H1 (cell line): ENCODE results near the gene RNF111. TPM values are rescaled to one million over a fixed set of nuclear protein-coding genes. Genes with fewer than 3 reads are reported as not detected.

ENCODE experiments used
- CTCF ChIA-PET: fragments of 300-600 bp; sonication (Branson Sonifier 250); formaldehyde crosslinking; loops from one replicate; lab custom pipeline; 2021; ENCODE audit not compliant: partially characterized antibody; lab: Charles Lee
- POLR2A ChIA-PET: fragments of 300-600 bp; sonication (Branson Sonifier 250); formaldehyde crosslinking; loops from one replicate; lab custom pipeline; 2021; ENCODE audit warnings: inconsistent platforms; ENCODE audit not compliant: partially characterized antibody; lab: Charles Lee
- DNase-seq, 2 experiments: peaks; one replicate each; pipeline versions ENCODE4 v3.0.0 to v3.0.0-alpha.2; 2010 to 2022; ENCODE audit warnings: low spot score in 2 of 2, low read depth in 1 of 2, mixed read lengths in 1 of 2
- FAIRE-seq: peaks from 2 replicates; lab custom pipeline; 2011; peaks lifted over from hg19 to GRCh38; lab: Jason Lieb, UNC
- H2AFZ ChIP-seq: 2 replicates; pipeline ENCODE4 v1.8.1; 2012; ENCODE audit warnings: low read length, inconsistent platforms
- H2AK5ac ChIP-seq: 2 replicates; pipeline ENCODE4 v1.6.1; 2013; ENCODE audit warnings: low read depth, low read length
- H2BK120ac ChIP-seq: replicated peaks from 2 replicates; pipeline ENCODE3; 2013; ENCODE audit warnings: low read depth, low read length, inconsistent platforms
- H2BK12ac ChIP-seq: 2 replicates; pipeline ENCODE4 v1.6.1; 2013; ENCODE audit warnings: low read depth, low read length
- H2BK15ac ChIP-seq: 2 replicates; pipeline ENCODE4 v1.6.1; 2013; ENCODE audit warnings: low read length
- H2BK20ac ChIP-seq: 2 replicates; pipeline ENCODE4 v1.6.1; 2013; ENCODE audit warnings: low read length
- H2BK5ac ChIP-seq: 2 replicates; pipeline ENCODE4 v1.6.1; 2013; ENCODE audit warnings: low read depth, low read length
- H3K14ac ChIP-seq: 2 replicates; pipeline ENCODE4 v1.6.1; 2013; ENCODE audit warnings: inconsistent platforms; ENCODE audit not compliant: insufficient read length
- H3K18ac ChIP-seq: 2 replicates; pipeline ENCODE4 v1.6.1; 2013; ENCODE audit warnings: low read length; ENCODE audit errors: extremely low read depth
- H3K23ac ChIP-seq: 2 replicates; pipeline ENCODE4 v1.6.1; 2013; ENCODE audit warnings: inconsistent platforms; ENCODE audit not compliant: insufficient read length
- H3K23me2 ChIP-seq: 2 replicates; pipeline ENCODE4 v1.6.1; 2013; ENCODE audit warnings: low read depth, low read length
- H3K27ac ChIP-seq: 2 replicates; pipeline ENCODE4 v1.6.1; 2011; ENCODE audit warnings: low read depth, low read length, inconsistent platforms
- H3K27me3 ChIP-seq, 4 experiments: replicated peaks in 1 of 4; 1 replicate in 1 of 4; 2 replicates in 3 of 4; pipeline versions ENCODE4 v1.6.1 to v1.8.1; 2011 to 2013; ENCODE audit warnings: low read length in 3 of 4, mild to moderate bottlenecking in 3 of 4, inconsistent platforms in 2 of 4, mixed read lengths in 2 of 4, moderate library complexity in 1 of 4; ENCODE audit not compliant: control insufficient read depth in 3 of 4, insufficient read depth in 3 of 4; ENCODE audit errors: extremely low read depth in 1 of 4
- H3K36me3 ChIP-seq, 4 experiments: 2 replicates each; pipeline versions ENCODE4 v1.6.1 to v1.8.1; 2011 to 2013; ENCODE audit warnings: mild to moderate bottlenecking in 4 of 4, low read length in 3 of 4, moderate library complexity in 2 of 4, control low read depth in 1 of 4, inconsistent platforms in 1 of 4; ENCODE audit not compliant: insufficient read depth in 4 of 4, control insufficient read depth in 2 of 4
- H3K4ac ChIP-seq: replicated peaks from 2 replicates; pipeline ENCODE3; 2013; ENCODE audit warnings: low read length, low read depth, mixed read lengths, inconsistent platforms; ENCODE audit not compliant: insufficient read length
- H3K4me1 ChIP-seq, 4 experiments: replicated peaks in 1 of 4; 1 replicate in 1 of 4; 2 replicates in 3 of 4; pipeline versions ENCODE4 v1.6.1 to v1.8.1; 2011 to 2013; ENCODE audit warnings: low read length in 3 of 4, inconsistent platforms in 2 of 4, mixed read lengths in 1 of 4; ENCODE audit not compliant: insufficient read depth in 4 of 4, control insufficient read depth in 3 of 4
- H3K4me2 ChIP-seq, 2 experiments: 2 replicates each; pipeline versions ENCODE4 v1.6.1 to v1.8.1; 2011 to 2013; ENCODE audit warnings: low read depth in 2 of 2, low read length in 2 of 2, control low read depth in 1 of 2, inconsistent platforms in 1 of 2, mild to moderate bottlenecking in 1 of 2; ENCODE audit not compliant: insufficient read depth in 1 of 2
- H3K4me3 ChIP-seq, 4 experiments: fragments of 200-600, 300-600 bp in 1 of 4; sonication (generic), shearing (Covaris generic), sonication (Bioruptor Twin) in 1 of 4; 2 replicates each; pipeline versions ENCODE4 v1.5.1 to v1.8.1; 2011 to 2016; ENCODE audit warnings: low read length in 4 of 4, low read depth in 3 of 4, control low read depth in 2 of 4, inconsistent platforms in 2 of 4, mild to moderate bottlenecking in 2 of 4, mixed read lengths in 1 of 4, moderate library complexity in 1 of 4; ENCODE audit not compliant: insufficient read depth in 2 of 4; ENCODE audit errors: extremely low read depth in 1 of 4
- H3K56ac ChIP-seq: replicated peaks from 2 replicates; pipeline ENCODE3; 2013; ENCODE audit warnings: low read depth, mild to moderate bottlenecking, mixed read lengths, low read length, inconsistent platforms; ENCODE audit not compliant: insufficient read length
- H3K79me1 ChIP-seq: 2 replicates; pipeline ENCODE4 v1.6.1; 2013; ENCODE audit warnings: low read depth, low read length, control low read depth
- H3K79me2 ChIP-seq, 2 experiments: 2 replicates each; pipeline versions ENCODE4 v1.6.1 to v1.8.1; 2012 to 2013; ENCODE audit warnings: low read length in 2 of 2, mild to moderate bottlenecking in 2 of 2, inconsistent platforms in 1 of 2; ENCODE audit not compliant: insufficient read depth in 2 of 2, control insufficient read depth in 1 of 2
- H3K9ac ChIP-seq, 4 experiments: replicated peaks in 1 of 4; 1 replicate in 1 of 4; 2 replicates in 3 of 4; pipeline versions ENCODE4 v1.6.1 to v1.8.1; 2011 to 2013; ENCODE audit warnings: low read depth in 3 of 4, low read length in 3 of 4, control low read depth in 2 of 4, mild to moderate bottlenecking in 2 of 4, moderate library complexity in 2 of 4, inconsistent platforms in 1 of 4; ENCODE audit errors: extremely low read depth in 1 of 4
- H3K9me3 ChIP-seq, 2 experiments: 2 replicates each; pipeline versions ENCODE4 v1.6.1 to v1.8.1; 2012 to 2013; ENCODE audit warnings: mild to moderate bottlenecking in 2 of 2, moderate library complexity in 2 of 2, control low read depth in 1 of 2, inconsistent platforms in 1 of 2, low read depth in 1 of 2, low read length in 1 of 2, mixed read lengths in 1 of 2; ENCODE audit not compliant: insufficient read depth in 2 of 2
- H4K20me1 ChIP-seq, 2 experiments: replicated peaks in 1 of 2; 2 replicates each; pipeline versions ENCODE3 to v1.8.1; 2011 to 2013; ENCODE audit warnings: inconsistent platforms in 2 of 2, low read length in 2 of 2, mild to moderate bottlenecking in 1 of 2; ENCODE audit not compliant: insufficient read depth in 2 of 2, control insufficient read depth in 1 of 2
- H4K5ac ChIP-seq: 2 replicates; pipeline ENCODE4 v1.6.1; 2013; ENCODE audit warnings: low read length, low read depth, mixed read lengths, inconsistent platforms; ENCODE audit not compliant: insufficient read length
- H4K8ac ChIP-seq: 2 replicates; pipeline ENCODE4 v1.8.0; 2013; ENCODE audit warnings: mild to moderate bottlenecking, moderate library complexity, low read length, inconsistent platforms; ENCODE audit not compliant: insufficient read depth; ENCODE audit errors: extremely low read depth
- H4K91ac ChIP-seq: replicated peaks from 2 replicates; pipeline ENCODE3; 2013; ENCODE audit warnings: low read length, mixed read lengths, inconsistent platforms; ENCODE audit not compliant: insufficient read length
- CEBPB ChIP-seq: IDR thresholded peaks from 2 replicates; pipeline ENCODE4 v1.6.1; 2012; ENCODE audit warnings: low read depth, low read length
- CHD1 ChIP-seq: IDR thresholded peaks from 2 replicates; pipeline ENCODE4 v1.6.1; 2012; ENCODE audit warnings: low read depth, low read length, improper control_type of control experiment
- CREB1 ChIP-seq: IDR thresholded peaks from 2 replicates; pipeline ENCODE4 v1.6.1; 2012; ENCODE audit warnings: inconsistent platforms
- CTBP2 ChIP-seq: IDR thresholded peaks from 2 replicates; pipeline ENCODE4 v1.7.0; 2011; ENCODE audit warnings: borderline replicate concordance, mild to moderate bottlenecking, moderate library complexity, mixed read lengths, low read length; ENCODE audit not compliant: insufficient read depth, insufficient read length
- EGR1 ChIP-seq: IDR thresholded peaks from 2 replicates; pipeline ENCODE4 v1.6.1; 2011; ENCODE audit warnings: low read depth, low read length, borderline replicate concordance
- FOSL1 ChIP-seq: IDR thresholded peaks from 2 replicates; pipeline ENCODE4 v1.6.1; 2011; ENCODE audit warnings: mild to moderate bottlenecking, low read depth, low read length, moderate library complexity; ENCODE audit not compliant: insufficient read depth
- KDM4A ChIP-seq: IDR thresholded peaks from one replicate; pipeline ENCODE4 v1.7.1; 2012; ENCODE audit warnings: low read depth, mild to moderate bottlenecking, moderate library complexity, low read length, inconsistent platforms; ENCODE audit not compliant: severe bottlenecking
- NRF1 ChIP-seq: IDR thresholded peaks from 2 replicates; pipeline ENCODE4 v1.6.1; 2011; ENCODE audit warnings: mild to moderate bottlenecking, low read depth, low read length, improper control_type of control experiment
- POLR2A ChIP-seq, 2 experiments: IDR thresholded peaks; 1 replicate in 1 of 2; 2 replicates in 1 of 2; pipeline ENCODE4 v1.6.1; 2011; ENCODE audit warnings: low read depth in 2 of 2, low read length in 2 of 2, mild to moderate bottlenecking in 2 of 2; ENCODE audit errors: control extremely low read depth in 1 of 2
- RBBP5 ChIP-seq: IDR thresholded peaks from 2 replicates; pipeline ENCODE4 v1.7.1; 2012; ENCODE audit warnings: low read depth, mild to moderate bottlenecking, inconsistent platforms, low read length, moderate library complexity, borderline replicate concordance
- RNF2 ChIP-seq: fragments of 200-900, 300-1000 bp; sonication (generic); IDR thresholded peaks from 2 replicates; pipeline ENCODE4 v1.7.1; 2016; ENCODE audit warnings: borderline replicate concordance, low read depth, mild to moderate bottlenecking, antibody characterized with exemption, low read length; ENCODE audit not compliant: poor library complexity, severe bottlenecking; ENCODE audit errors: missing control alignments
- SP2 ChIP-seq: IDR thresholded peaks from 2 replicates; pipeline ENCODE4 v1.6.1; 2012; ENCODE audit warnings: mild to moderate bottlenecking, low read length, inconsistent platforms
- SP4 ChIP-seq: IDR thresholded peaks from 2 replicates; pipeline ENCODE4 v1.6.1; 2012; ENCODE audit warnings: low read length, inconsistent platforms
- TAF1 ChIP-seq: IDR thresholded peaks from 2 replicates; pipeline ENCODE4 v1.6.1; 2011; ENCODE audit warnings: mild to moderate bottlenecking, low read depth, low read length
- TCF12 ChIP-seq: IDR thresholded peaks from 2 replicates; pipeline ENCODE4 v1.6.1; 2011; ENCODE audit warnings: low read depth, mild to moderate bottlenecking, low read length
- WGBS, 2 experiments: shearing (Covaris generic) in 1 of 2; methylation state at CpG; one replicate each; pipeline versions ENCODE4 v1.1.6 to v1.1.7; 2013 to 2015; ENCODE audit warnings: low lambda C conversion rate in 2 of 2, mixed read lengths in 2 of 2, inconsistent platforms in 1 of 2, low coverage in 1 of 2, missing lambda C conversion rate in 1 of 2; ENCODE audit not compliant: insufficient replicate concordance in 2 of 2, insufficient coverage in 1 of 2, insufficient read length in 1 of 2; ENCODE audit errors: extremely low coverage in 1 of 2, missing lambda C conversion rate in 1 of 2; 5-methylcytosine and 5-hydroxymethylcytosine counted together
- polyA plus RNA-seq, 7 experiments: library from polyadenylated mRNA; depleted of rRNA in 3 of 7; stranded (reverse) in 5 of 7; unstranded in 2 of 7; fragments of >200 nt in 5 of 7; fragments of 200-250 nt in 2 of 7; gene quantifications; 1 replicate in 5 of 7; 2 replicates in 1 of 7; 4 replicates in 1 of 7; pipeline versions ENCODE4 v1.2.1 to v1.2.3, GENCODE V29; 2011 to 2013; ENCODE audit warnings: missing spikeins in 2 of 7, mixed read lengths in 2 of 7
- total RNA-seq: library from RNA; stranded (reverse); fragmentation: NEBNext Ultra II Directional; extraction: Animal tissue kit (Norgen Biotek cat#: 25700); gene quantifications from 2 replicates; pipeline ENCODE4 v1.2.1, GENCODE V29; 2021

Gene RNF111
- total and polyA plus RNA-seq, 2 of the 8 experiments (the other 6 are each of a cell fraction or from before 2014, with no cell fraction given) = 18.5 to 26.6 TPM

- FAIRE-seq (no peak), DNase-seq (no peak)
- H4K91ac ChIP-seq = no peak overlapping the region
- H3K9me3 ChIP-seq = peaks cover 3 to 6% of the 10 kb centered on the region in 2 experiments; a peak in 1 of 4 replicates
- H2AFZ ChIP-seq = no peak overlapping the region
- no peak overlapping the region for H3K27ac ChIP-seq
- no peaks in the 10 kb centered on the region for H4K20me1 ChIP-seq
- peaks cover 0 to 6% of the 10 kb centered on the region in 2 experiments; a peak in 1 of 4 replicates for H3K79me2 ChIP-seq
- no peaks in the 10 kb centered on the region for H3K23me2 ChIP-seq
- no peak overlapping the region for H4K5ac ChIP-seq
- H3K27me3 ChIP-seq = no peaks in the 10 kb centered on the region
- H2BK12ac ChIP-seq = no peak overlapping the region
- no peak overlapping the region for H3K56ac ChIP-seq
- H3K36me3 ChIP-seq = peaks cover 6 to 69% (median 28%) of the 10 kb centered on the region in 4 experiments; a peak in 7 of 8 replicates
- H2BK5ac ChIP-seq = no peak overlapping the region
- H2BK120ac ChIP-seq = no peak overlapping the region
- peak overlapping the region; percentile 41; the same call in 1 of the 2 replicates for H4K8ac ChIP-seq
- H3K23ac ChIP-seq = no peak overlapping the region
- no peaks in the 10 kb centered on the region; a peak in 1 of 7 replicates for H3K4me1 ChIP-seq
- 93% methylated on average over 16 of the region's 16 CpGs; no CpG with 5 or more reads in 1 of the 2 experiments for WGBS, 2 experiments
- no peak overlapping the region for H3K4me3 ChIP-seq
- H3K18ac ChIP-seq = no peak overlapping the region
- H2AK5ac ChIP-seq = no peak overlapping the region
- POLR2A ChIA-PET = interaction anchor here (0.8 to 1.4 kb wide), 3 partner anchors 9 to 15 kb away, joined by 3 to 5 read pairs (median 4); no protein-coding TSS in a partner anchor
- no peak overlapping the region for H3K9ac ChIP-seq
- H3K14ac ChIP-seq = no peak overlapping the region
- H3K4ac ChIP-seq = no peak overlapping the region
- no peak overlapping the region for H2BK15ac ChIP-seq
- CTCF ChIA-PET = interaction anchor here (0.6 to 1.3 kb wide), 3 partner anchors 8 to 383 kb away, joined by 3 to 4 read pairs (median 3); no protein-coding TSS in a partner anchor
- H3K4me2 ChIP-seq = no peak overlapping the region
- H2BK20ac ChIP-seq = no peak overlapping the region
- H3K79me1 ChIP-seq = no peaks in the 10 kb centered on the region
- TF ChIP-seq FOSL1 (no peak), POLR2A (IDR thresholded peaks at IDR 0.05; ENCODE audit: control extremely low read depth in 1 of 2, low read depth in 2 of 2, low read length in 2 of 2) (no peak; a peak in 1 of 3 replicates), SP4 (no peak), CTBP2 (no peak), RBBP5 (no peak), NRF1 (no peak), RNF2 (no peak), TAF1 (no peak), TCF12 (no peak), CEBPB (no peak), CHD1 (no peak), EGR1 (no peak), KDM4A (no peak), CREB1 (no peak), SP2 (no peak)
Observed at GRCh38 chr15:59131456-59131855, 144.0 kb downstream of the RNF111 start.
